Measurements from ENCODE around the gene ZNF507.
"Not testable (repeated sequence)": the region's sequence is repeated elsewhere in the genome, so short reads cannot be mapped to it uniquely, and the experiment has no call there.

ZNF507 gene

GRCh38 chr19:32368787-32369186 lies 23.4 kb downstream of the ZNF507 start:
- no peak for DNase-seq (ENCODE audit: low read depth)

GRCh38 chr19:32372726-32373517 lies 27.5 kb downstream of the ZNF507 start:
- DNase-seq (ENCODE audit: low read depth), result no peak

- DNase-seq (ENCODE audit: low read depth), result no peak
These were observed 28.3 kb downstream of the ZNF507 start for GRCh38 chr19:32373585-32374295.

GRCh38 chr19:32374362-32374761 lies 29.0 kb downstream of the ZNF507 start:
- not testable (repeated sequence) for DNase-seq (ENCODE audit: low read depth)

GRCh38 chr19:32377088-32377487 lies 31.7 kb downstream of the ZNF507 start:
- not testable (repeated sequence) for DNase-seq (ENCODE audit: low read depth)

GRCh38 chr19:32380269-32380668 lies 34.9 kb downstream of the ZNF507 start:
- no peak for DNase-seq (ENCODE audit: low read depth)

- no peak for DNase-seq (ENCODE audit: low read depth)
These were observed 42.4 kb downstream of the ZNF507 start for GRCh38 chr19:32387701-32388392.

GRCh38 chr19:32388393-32388855 lies 43.0 kb downstream of the ZNF507 start:
- DNase-seq (ENCODE audit: low read depth), result no peak

GRCh38 chr19:32392901-32393300 lies 47.5 kb downstream of the ZNF507 start:
- no peak for DNase-seq (ENCODE audit: low read depth)

- DNase-seq (ENCODE audit: low read depth), result no peak
These were observed 50.7 kb downstream of the ZNF507 start for GRCh38 chr19:32396046-32396652.

GRCh38 chr19:32397671-32398101 lies 52.3 kb downstream of the ZNF507 start:
- no peak for DNase-seq (ENCODE audit: low read depth)

GRCh38 chr19:32401992-32402391 lies 56.6 kb downstream of the ZNF507 start:
- no peak for DNase-seq (ENCODE audit: low read depth)

GRCh38 chr19:32403291-32403995 lies 58.0 kb downstream of the ZNF507 start:
- DNase-seq (ENCODE audit: low read depth), result no peak

GRCh38 chr19:32404213-32404932 lies 59.0 kb downstream of the ZNF507 start:
- no peak for DNase-seq (ENCODE audit: low read depth)

- no peak for DNase-seq (ENCODE audit: low read depth)
These were observed 59.6 kb downstream of the ZNF507 start for GRCh38 chr19:32404933-32405430.

GRCh38 chr19:32405431-32406160 lies 60.2 kb downstream of the ZNF507 start, which contains the start of gene DPY19L3:
TSS of gene DPY19L3 (plus strand) at chr19:32405770. CDS start at chr19:32408254, 2,484 bp downstream.
- DNase-seq (ENCODE audit: low read depth), result peak; percentile 86

- no peak for DNase-seq (ENCODE audit: low read depth)
These were observed 61.0 kb downstream of the ZNF507 start for GRCh38 chr19:32406161-32407003.

GRCh38 chr19:32407004-32407992 lies 61.9 kb downstream of the ZNF507 start:
- no peak for DNase-seq (ENCODE audit: low read depth)
